Umbilical cord (tissue), 2 donors: ENCODE data around the gene LRIG2. TPM values are rescaled to one million over a fixed set of nuclear protein-coding genes. Genes with fewer than 3 reads are reported as not detected.
"Not testable (repeated sequence)": the region's sequence is repeated elsewhere in the genome, so short reads cannot be mapped to it uniquely, and the experiment has no call there.

Experiments used
- DNase-seq: peaks from one replicate; pipeline ENCODE4 v3.0.0-alpha.2; 2015; ENCODE audit warnings: low spot score
- total RNA-seq: library from RNA; depleted of rRNA; stranded (reverse); fragments of >200 nt; gene quantifications from one replicate; pipeline ENCODE4 v1.2.3, GENCODE V29; 2014; ENCODE audit warnings: low replicate concordance; ENCODE audit not compliant: insufficient read depth

Gene LRIG2
- total RNA-seq, 1 donor from 2014 or later = 15.2 TPM

- not testable (repeated sequence) for DNase-seq
These were observed 85.7 kb downstream of the LRIG2 start for GRCh38 chr1:113158743-113159142.

- no peak for DNase-seq
These were observed 93.5 kb downstream of the LRIG2 start for GRCh38 chr1:113166473-113166872.

- DNase-seq = no peak
These were observed 95.9 kb downstream of the LRIG2 start for GRCh38 chr1:113168946-113169345.

GRCh38 chr1:113169591-113169990, 96.6 kb downstream of the LRIG2 start:
- no peak for DNase-seq

GRCh38 chr1:113170519-113170918, 97.5 kb downstream of the LRIG2 start:
- DNase-seq = no peak

- no peak for DNase-seq
These were observed 105.1 kb downstream of the LRIG2 start for GRCh38 chr1:113178106-113178505.

GRCh38 chr1:113178522-113178921, 105.5 kb downstream of the LRIG2 start:
- DNase-seq = no peak

Other genes starting within 250 kb of the LRIG2 start
- gene SLC16A1, start 117.0 kb upstream of the LRIG2 start, total RNA-seq = 123 TPM